Activated T-helper 2 cell treated with anti-CD3 and anti-CD28 coated beads, Interferon-gamma antibody, Interleukin-2, Interleukin-4, amounts not matched to agents 10 μg/mL and 5 μg/mL and 100 μg/mL, durations not matched to agents 14 hours and 24 hours and 36 hours (primary cell): ENCODE data around the gene SPOCK3. TPM values are rescaled to one million over a fixed set of nuclear protein-coding genes. Genes with fewer than 3 reads are reported as not detected.
"Not testable (repeated sequence)": the region's sequence is repeated elsewhere in the genome, so short reads cannot be mapped to it uniquely, and the experiment has no call there.

Experiments used
- DNase-seq: peaks from one replicate; pipeline ENCODE4 v3.0.0; 2021; ENCODE audit warnings: low spot score
- H3K27ac Mint-ChIP-seq: one replicate; pipeline ENCODE4 v1.8.0; 2021; ENCODE audit warnings: mixed read lengths
- H3K27me3 Mint-ChIP-seq: one replicate; pipeline ENCODE4 v1.8.0; 2021; ENCODE audit warnings: low read depth, mixed read lengths
- H3K36me3 Mint-ChIP-seq: one replicate; pipeline ENCODE4 v1.8.0; 2021; ENCODE audit warnings: low read depth, mixed read lengths
- H3K4me1 Mint-ChIP-seq: one replicate; pipeline ENCODE4 v1.8.0; 2021; ENCODE audit warnings: low read depth, mixed read lengths
- H3K4me3 Mint-ChIP-seq: one replicate; pipeline ENCODE4 v1.8.0; 2021; ENCODE audit warnings: low read depth, mild to moderate bottlenecking, moderate library complexity, mixed read lengths
- H3K9me3 Mint-ChIP-seq: one replicate; pipeline ENCODE4 v1.8.0; 2021; ENCODE audit warnings: mixed read lengths
- intact Hi-C: fragments of 100-400 bp; cut with micrococcal nuclease; formaldehyde crosslinking; loops from one replicate; pipeline ENCODE4 v1.15.1; 2023
- total RNA-seq: library from RNA; stranded (reverse); gene quantifications from 2 replicates; pipeline ENCODE4 v1.2.3, GENCODE V29; 2022

SPOCK3 gene
- total RNA-seq, 1 donor from 2014 or later: not detected

DNA sequence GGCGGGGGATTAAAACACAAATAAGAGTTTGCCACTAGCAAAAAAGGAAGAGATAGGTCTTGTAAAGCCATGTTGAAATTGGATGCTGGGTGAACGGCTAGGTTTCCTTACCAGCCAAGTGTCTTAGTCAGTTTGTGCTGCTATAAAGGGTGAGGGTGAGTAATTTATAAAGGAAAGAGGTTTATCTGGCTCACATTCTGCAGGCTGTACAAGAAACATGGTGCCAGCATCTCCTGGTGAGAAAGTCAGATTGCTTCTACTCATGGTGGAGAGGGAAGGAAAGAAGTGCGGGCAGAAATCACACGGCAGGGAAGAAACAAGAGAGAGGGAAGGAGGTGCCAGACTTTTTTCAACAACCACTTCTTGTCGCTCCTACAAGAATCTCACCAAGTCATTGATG is 507.5 kb downstream of the SPOCK3 start:
- no peak for DNase-seq
- no peaks in the 10 kb centered on the region for H3K27me3 Mint-ChIP-seq
- H3K4me3 Mint-ChIP-seq: no peak overlapping the region
- H3K36me3 Mint-ChIP-seq: no peaks in the 10 kb centered on the region
- H3K9me3 Mint-ChIP-seq: peaks cover 3% of the 10 kb centered on the region
- no peaks in the 10 kb centered on the region for H3K4me1 Mint-ChIP-seq
- no peak overlapping the region for H3K27ac Mint-ChIP-seq
- intact Hi-C loops: no loop called here

DNA sequence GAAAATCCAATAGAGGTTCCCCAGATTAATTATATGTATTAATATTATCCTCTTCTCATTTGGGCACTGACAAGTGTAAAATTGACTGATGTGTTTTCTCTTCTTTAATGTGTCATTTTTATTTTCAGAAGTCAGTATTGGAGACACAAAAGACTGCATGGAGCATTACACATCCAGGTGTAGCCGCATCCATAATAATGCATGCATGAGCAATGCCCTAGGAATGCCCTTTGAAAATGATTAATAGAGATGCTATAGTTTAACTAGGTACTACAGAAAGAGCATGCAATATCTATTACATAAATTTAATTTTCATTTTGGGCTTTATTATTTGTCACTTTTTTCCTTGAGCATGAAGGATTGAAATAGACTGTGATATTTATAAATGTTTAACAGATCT is 509.9 kb downstream of the SPOCK3 start:
- no peak overlapping the region for H3K27ac Mint-ChIP-seq
- no peak for DNase-seq
- peaks cover 20% of the 10 kb centered on the region for H3K9me3 Mint-ChIP-seq
- no peaks in the 10 kb centered on the region for H3K27me3 Mint-ChIP-seq
- H3K4me1 Mint-ChIP-seq: no peaks in the 10 kb centered on the region
- no peaks in the 10 kb centered on the region for H3K36me3 Mint-ChIP-seq
- intact Hi-C loops: no loop called here
- no peak overlapping the region for H3K4me3 Mint-ChIP-seq

GRCh38 chr4:166723532-166724140 is 510.7 kb downstream of the SPOCK3 start:
- Mint-ChIP-seq H3K9me3 (peaks cover 26% of the 10 kb centered on the region), H3K4me3 (no peak overlapping the region), H3K27ac (no peak overlapping the region), H3K4me1 (no peaks in the 10 kb centered on the region), H3K36me3 (no peaks in the 10 kb centered on the region), H3K27me3 (no peaks in the 10 kb centered on the region)
- intact Hi-C loops: no loop called here
- DNase-seq: no peak

- peaks cover 48% of the 10 kb centered on the region for H3K9me3 Mint-ChIP-seq
- DNase-seq, H3K4me1 Mint-ChIP-seq, H3K27me3 Mint-ChIP-seq, H3K27ac Mint-ChIP-seq, H3K36me3 Mint-ChIP-seq, intact Hi-C loops, H3K4me3 Mint-ChIP-seq: not testable (repeated sequence)
Measured at GRCh38 chr4:166715748-166716713, 518.3 kb downstream of the SPOCK3 start.

GRCh38 chr4:166700592-166700991 is 533.7 kb downstream of the SPOCK3 start:
- H3K4me3 Mint-ChIP-seq: no peak overlapping the region

GRCh38 chr4:166688835-166689234 is 545.5 kb downstream of the SPOCK3 start:
- no peaks in the 10 kb centered on the region for H3K27me3 Mint-ChIP-seq
- intact Hi-C loops: no loop called here
- no peak overlapping the region for H3K27ac Mint-ChIP-seq
- no peak for DNase-seq
- no peaks in the 10 kb centered on the region for H3K9me3 Mint-ChIP-seq
- H3K4me1 Mint-ChIP-seq: no peaks in the 10 kb centered on the region
- H3K36me3 Mint-ChIP-seq: no peaks in the 10 kb centered on the region
- H3K4me3 Mint-ChIP-seq: no peak overlapping the region

More at GRCh38 chr4:166700592-166700991, 533.7 kb downstream of the SPOCK3 start:
- no peak overlapping the region for H3K27ac Mint-ChIP-seq
- no peak for DNase-seq
- H3K27me3 Mint-ChIP-seq: no peaks in the 10 kb centered on the region
- H3K36me3 Mint-ChIP-seq: no peaks in the 10 kb centered on the region
- intact Hi-C loops: no loop called here
- H3K4me1 Mint-ChIP-seq: no peaks in the 10 kb centered on the region
- peaks cover 34% of the 10 kb centered on the region for H3K9me3 Mint-ChIP-seq

DNA sequence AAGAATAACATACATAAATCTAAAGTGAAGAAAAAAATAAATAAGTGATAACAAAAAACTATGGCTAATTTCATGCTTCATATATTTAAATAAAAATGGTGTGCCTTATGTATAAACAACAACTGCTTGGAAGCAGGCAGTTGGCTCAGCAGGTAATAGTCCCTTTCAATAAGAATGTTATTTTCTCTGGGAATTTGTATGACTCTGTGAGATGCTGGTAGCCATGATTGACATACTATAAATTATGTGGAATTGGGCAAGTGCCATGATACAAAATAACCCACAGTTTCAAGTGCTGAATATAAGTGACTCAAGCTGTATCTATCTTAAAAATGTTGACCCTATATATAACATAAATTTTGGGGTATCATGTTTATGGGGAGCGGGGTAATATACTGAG is 546.5 kb downstream of the SPOCK3 start:
- Mint-ChIP-seq H3K27ac (no peak overlapping the region), H3K27me3 (no peaks in the 10 kb centered on the region), H3K36me3 (no peaks in the 10 kb centered on the region), H3K4me1 (no peaks in the 10 kb centered on the region), H3K4me3 (no peak overlapping the region), H3K9me3 (no peaks in the 10 kb centered on the region)
- intact Hi-C loops: no loop called here
- DNase-seq: no peak
